A549 treated with GW870086 at 1 μM for 4 hours (cell line): ENCODE measurements around the gene ADAMTS4. TPM values are rescaled to one million over a fixed set of nuclear protein-coding genes. Genes with fewer than 3 reads are reported as not detected.

Source experiments
- total RNA-seq: library from RNA; stranded (reverse); fragments of 200-300 nt; extraction: Qiagen RNA extraction; gene quantifications from 5 replicates; pipeline ENCODE4 v1.2.3, GENCODE V29; 2022; ENCODE audit warnings: low read depth

ADAMTS4 gene, protein sequence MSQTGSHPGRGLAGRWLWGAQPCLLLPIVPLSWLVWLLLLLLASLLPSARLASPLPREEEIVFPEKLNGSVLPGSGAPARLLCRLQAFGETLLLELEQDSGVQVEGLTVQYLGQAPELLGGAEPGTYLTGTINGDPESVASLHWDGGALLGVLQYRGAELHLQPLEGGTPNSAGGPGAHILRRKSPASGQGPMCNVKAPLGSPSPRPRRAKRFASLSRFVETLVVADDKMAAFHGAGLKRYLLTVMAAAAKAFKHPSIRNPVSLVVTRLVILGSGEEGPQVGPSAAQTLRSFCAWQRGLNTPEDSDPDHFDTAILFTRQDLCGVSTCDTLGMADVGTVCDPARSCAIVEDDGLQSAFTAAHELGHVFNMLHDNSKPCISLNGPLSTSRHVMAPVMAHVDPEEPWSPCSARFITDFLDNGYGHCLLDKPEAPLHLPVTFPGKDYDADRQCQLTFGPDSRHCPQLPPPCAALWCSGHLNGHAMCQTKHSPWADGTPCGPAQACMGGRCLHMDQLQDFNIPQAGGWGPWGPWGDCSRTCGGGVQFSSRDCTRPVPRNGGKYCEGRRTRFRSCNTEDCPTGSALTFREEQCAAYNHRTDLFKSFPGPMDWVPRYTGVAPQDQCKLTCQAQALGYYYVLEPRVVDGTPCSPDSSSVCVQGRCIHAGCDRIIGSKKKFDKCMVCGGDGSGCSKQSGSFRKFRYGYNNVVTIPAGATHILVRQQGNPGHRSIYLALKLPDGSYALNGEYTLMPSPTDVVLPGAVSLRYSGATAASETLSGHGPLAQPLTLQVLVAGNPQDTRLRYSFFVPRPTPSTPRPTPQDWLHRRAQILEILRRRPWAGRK
- total RNA-seq: 0.03 TPM in 1 of 5 replicates, not detected in the others

DNA sequence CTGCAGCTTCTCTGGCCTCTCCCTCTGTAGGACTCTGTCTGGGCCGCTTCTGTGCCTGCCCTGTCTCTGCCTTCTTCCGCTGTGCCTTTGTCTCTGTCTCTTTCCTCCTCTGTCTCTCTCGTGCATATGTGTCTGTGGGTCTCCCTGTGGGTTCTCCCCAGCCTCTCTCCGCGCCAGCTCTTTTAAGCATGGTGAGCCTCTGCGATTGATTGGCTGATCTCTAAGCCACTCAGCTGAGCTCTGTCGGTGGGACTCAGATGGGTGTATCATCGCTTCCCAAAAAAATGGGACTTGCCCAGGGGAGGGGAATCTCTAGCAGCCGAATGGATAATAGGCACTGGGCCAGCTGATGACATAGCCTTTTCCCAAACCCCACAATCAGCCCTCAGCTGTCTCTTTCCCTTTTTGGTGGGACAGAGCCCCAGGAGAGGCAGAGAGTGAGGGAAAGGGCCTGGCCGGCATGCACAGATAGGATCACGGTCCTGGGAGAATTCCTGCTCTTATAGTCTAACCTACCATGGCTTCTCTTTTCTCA, at the start of gene ADAMTS4:
Gene ADAMTS4 (minus strand): TSS at position 158 of the 535 bp plus-strand sequence. CDS start 427 bp downstream, outside the sequence.

GRCh38 chr1:161238039-161238473, 39.2 kb upstream of the ADAMTS4 start, which contains the start of gene NR1I3:
Gene NR1I3 (minus strand): TSS chr1:161238203. CDS start chr1:161236565, 1,638 bp downstream.

GRCh38 chr1:161225534-161226319, 26.9 kb upstream of the ADAMTS4 start, which contains the start of gene TOMM40L:
Gene TOMM40L (plus strand): TSS chr1:161226060. CDS start chr1:161226490, 430 bp downstream.

DNA sequence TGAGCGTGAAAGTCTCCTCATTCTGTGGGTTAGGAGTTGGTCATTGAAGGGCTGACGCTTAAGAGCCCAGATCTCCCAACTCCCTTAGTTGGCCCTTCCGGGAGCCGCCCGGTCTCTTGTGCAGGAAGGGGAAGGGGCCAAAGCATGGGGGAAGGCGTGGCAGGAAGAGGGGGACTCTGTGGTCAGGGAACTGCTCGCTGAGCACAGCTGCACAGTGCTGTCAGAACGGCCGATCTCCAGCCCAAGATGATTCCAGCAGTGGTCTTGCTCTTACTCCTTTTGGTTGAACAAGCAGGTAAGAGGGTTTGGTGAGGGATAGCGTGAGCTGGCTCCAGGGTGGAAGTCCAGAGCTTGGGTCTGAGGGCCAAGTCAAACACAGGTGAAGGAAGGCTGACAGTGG, 16.2 kb upstream of the ADAMTS4 start, which contains the start of gene FCER1G:
Gene FCER1G (plus strand): TSS at position 220 of the 400 bp plus-strand sequence. CDS start 27 bp downstream, at position 247.

DNA sequence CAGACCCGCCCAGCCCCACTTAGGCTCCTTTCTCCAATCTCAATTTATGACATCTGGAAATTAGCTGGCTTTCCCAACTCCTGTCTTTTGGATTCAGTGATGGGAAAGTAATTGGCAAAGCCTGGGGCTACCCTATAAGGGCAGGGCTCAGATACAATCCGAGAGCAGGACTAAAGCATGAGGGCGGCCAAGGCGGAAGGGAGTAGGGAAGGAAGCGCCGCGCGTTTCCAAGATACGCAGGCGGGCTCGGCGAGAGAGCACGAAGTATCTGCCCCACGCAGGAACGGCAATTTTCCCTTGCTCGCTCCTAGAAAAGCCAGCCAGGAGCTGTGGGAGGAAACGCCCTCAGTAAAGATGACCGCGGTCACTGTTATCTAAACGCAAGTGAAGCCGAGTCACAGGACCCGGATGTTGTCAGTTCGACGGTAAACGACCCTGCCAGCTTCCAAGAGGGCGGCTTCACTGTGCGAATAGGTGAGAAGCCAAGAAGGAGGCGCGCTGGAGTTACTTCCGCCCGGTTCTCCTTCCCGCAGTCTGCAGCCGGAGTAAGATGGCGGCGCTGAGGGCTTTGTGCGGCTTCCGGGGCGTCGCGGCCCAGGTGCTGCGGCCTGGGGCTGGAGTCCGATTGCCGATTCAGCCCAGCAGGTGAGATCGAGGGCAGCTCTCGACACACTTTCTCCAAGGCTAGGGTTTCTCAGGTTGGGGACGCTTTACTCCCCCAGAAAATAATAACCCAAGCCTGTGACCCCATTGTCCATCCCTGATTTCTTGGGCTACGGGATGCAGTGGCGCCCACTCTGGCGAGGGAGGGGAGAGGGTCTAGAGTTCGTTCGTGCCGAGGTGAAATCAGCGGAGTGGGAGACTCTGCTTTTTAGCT, 3.2 kb upstream of the ADAMTS4 start, which contains the start of gene NDUFS2:
Gene NDUFS2 (plus strand): TSS at position 532 of the 877 bp plus-strand sequence. CDS start 19 bp downstream, at position 551.

GRCh38 chr1:161177112-161177935, 21.5 kb downstream of the ADAMTS4 start, which contains the start of gene B4GALT3:
Gene B4GALT3 (minus strand): TSS chr1:161177507. CDS start chr1:161176060, 1,447 bp downstream.

DNA sequence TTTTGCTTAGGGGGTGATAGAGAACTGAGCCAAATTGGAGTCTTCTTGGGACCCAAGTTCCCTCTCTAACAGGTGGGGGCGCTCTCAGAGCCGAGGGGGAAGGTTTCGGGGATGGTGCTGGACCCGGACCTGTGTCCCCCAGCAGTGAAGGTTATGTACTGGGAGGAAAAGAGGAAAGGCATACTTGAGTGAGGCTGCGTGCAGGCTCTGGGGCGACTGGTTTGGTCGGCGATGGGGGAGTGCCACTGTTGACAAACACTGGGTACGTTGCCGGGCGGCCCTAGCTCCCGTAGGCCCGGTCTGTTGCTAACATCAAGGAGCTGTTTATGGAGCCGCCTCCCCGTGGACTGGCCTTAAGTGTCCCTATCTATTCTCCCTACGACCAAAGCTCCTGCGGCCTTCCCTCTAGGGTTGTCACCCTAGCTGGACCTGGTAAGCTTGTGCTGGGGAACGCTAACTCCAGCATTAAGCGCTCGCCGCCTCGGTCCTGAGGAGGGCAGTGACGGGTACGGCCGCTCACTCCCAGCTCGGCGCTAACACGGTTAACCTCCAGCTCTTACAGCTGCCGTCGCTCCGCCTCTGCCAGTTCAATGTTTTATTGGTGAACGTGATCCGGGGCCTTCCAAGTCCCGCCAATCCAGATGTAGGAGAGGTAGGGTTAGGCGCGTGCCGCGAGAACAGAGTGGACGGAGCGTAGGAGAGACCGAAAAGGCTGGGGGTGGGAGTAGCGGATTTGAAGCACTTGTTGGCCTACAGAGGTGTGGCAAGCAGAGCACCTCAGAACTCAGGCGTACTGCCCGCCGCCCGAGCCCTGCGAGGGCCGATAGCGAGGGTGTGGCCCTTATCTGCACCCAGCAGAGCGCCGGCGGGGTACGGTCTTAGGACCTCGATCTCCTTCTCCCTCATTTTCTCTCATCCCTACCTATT, 32.8 kb downstream of the ADAMTS4 start, which contains the start of gene PPOX:
Gene PPOX (plus strand): TSS at position 685 of the 927 bp plus-strand sequence. CDS start 422 bp downstream, outside the sequence.

DNA sequence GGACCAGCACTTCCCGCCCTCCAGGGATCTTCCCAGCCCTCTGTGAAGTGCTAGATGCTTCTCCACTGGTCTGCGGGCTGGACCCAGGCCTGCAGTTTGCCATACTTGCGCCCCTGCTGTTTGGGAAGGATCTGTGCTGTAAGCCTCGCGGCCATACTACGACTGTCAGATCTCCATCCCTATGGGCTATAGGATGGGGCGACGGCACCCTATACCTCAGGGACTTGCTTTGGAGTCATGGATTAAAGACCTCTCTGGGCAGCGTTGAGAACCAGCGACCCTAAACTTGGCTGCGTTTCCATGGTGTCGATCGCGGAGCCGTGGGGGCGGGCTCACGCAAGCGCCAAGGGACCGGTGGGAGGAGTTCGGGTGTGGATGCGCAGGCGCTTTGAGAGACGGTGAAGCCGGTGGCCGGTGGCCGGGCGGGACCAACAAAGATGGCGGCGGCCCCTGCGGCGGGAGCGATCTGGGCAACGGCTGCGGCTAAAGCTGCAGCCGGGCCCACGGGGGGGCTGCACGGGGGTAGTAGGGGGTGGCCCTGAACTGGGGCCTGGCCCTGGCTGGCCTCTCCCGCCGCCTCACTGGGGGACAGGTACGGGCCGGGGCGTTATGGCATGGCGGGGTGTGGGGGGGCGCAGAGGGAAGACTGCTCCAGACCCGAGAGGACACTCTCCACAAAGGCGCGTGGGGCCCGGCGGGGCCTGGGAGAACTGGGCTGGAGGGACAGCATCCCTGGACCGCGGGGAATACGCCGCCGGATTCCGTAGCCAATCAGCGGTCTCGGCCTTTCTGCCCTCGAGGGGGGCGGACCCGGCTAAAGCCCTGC, 39.6 kb downstream of the ADAMTS4 start, which contains the start of gene USP21:
Gene USP21 (plus strand): TSS at position 414 of the 826 bp plus-strand sequence. CDS start 1,141 bp downstream, outside the sequence.

DNA sequence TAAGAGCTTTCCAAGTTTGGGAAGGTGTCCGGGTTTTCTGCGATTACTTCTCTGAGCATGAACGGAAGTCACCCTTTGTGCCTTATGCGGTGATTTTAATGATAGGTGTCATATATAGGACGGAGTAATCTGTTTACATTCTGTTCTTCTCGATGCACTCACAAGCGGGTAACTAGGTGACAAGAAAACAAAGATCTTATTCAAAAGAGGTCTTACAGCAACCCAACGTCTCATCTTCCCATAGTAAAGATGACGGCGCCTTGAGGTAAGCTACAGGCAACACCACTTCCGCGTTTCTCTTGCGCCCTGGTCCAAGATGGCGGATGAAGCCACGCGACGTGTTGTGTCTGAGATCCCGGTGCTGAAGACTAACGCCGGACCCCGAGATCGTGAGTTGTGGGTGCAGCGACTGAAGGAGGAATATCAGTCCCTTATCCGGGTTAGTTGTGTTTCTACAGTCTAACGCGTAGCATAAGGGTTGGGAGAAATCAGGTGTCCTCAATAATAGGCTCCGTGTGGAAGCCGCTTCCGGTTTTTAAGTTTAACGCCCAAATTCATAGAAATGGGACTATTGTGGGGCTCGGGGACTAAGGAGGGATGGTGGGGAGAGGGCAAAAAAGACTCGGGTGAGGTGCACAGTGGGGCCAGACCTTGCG, 45.0 kb downstream of the ADAMTS4 start, which contains the start of gene UFC1:
Gene UFC1 (plus strand): TSS at position 297 of the 656 bp plus-strand sequence. CDS start 20 bp downstream, at position 317.

Other genes starting within 250 kb of the ADAMTS4 start
- 0.30 to 0.93 TPM (median 0.57 TPM) in 5 replicates for gene ITLN2, start 244.2 kb downstream of the ADAMTS4 start, total RNA-seq
- gene F11R, start 177.9 kb downstream of the ADAMTS4 start, total RNA-seq: 46.4 to 85.2 TPM (median 65.9 TPM) in 5 replicates
- gene TSTD1, start 160.1 kb downstream of the ADAMTS4 start, total RNA-seq: 0.22 to 0.33 TPM (median 0.30 TPM) in 4 of 5 replicates, not detected in the other
- gene USF1, start 153.1 kb downstream of the ADAMTS4 start, total RNA-seq: 49.1 to 56.7 TPM (median 53.8 TPM) in 5 replicates
- 0.07 to 0.14 TPM (median 0.10 TPM) in 4 of 5 replicates, not detected in the other for gene ARHGAP30, start 129.2 kb downstream of the ADAMTS4 start, total RNA-seq
- 2.0 to 3.1 TPM (median 2.1 TPM) in 5 replicates for gene NECTIN4, start 109.5 kb downstream of the ADAMTS4 start, total RNA-seq
- 1.4 to 2.0 TPM (median 1.6 TPM) in 5 replicates for gene KLHDC9, start 100.7 kb downstream of the ADAMTS4 start, total RNA-seq
- 103 to 127 TPM (median 108 TPM) in 5 replicates for gene PFDN2, start 81.0 kb downstream of the ADAMTS4 start, total RNA-seq
- gene NIT1, start 80.9 kb downstream of the ADAMTS4 start, total RNA-seq: 28.4 to 32.9 TPM (median 30.2 TPM) in 5 replicates
- gene DEDD, start 66.4 kb downstream of the ADAMTS4 start, total RNA-seq: 26.5 to 32.2 TPM (median 30.1 TPM) in 5 replicates
- gene UFC1, start 45.1 kb downstream of the ADAMTS4 start, total RNA-seq: 83.0 to 144 TPM (median 90.5 TPM) in 5 replicates
- gene USP21, start 39.6 kb downstream of the ADAMTS4 start, total RNA-seq: 16.0 to 23.4 TPM (median 21.1 TPM) in 5 replicates
- 13.8 to 17.2 TPM (median 14.6 TPM) in 5 replicates for gene PPOX, start 32.6 kb downstream of the ADAMTS4 start, total RNA-seq
- 22.6 to 27.7 TPM (median 26.3 TPM) in 5 replicates for gene B4GALT3, start 21.5 kb downstream of the ADAMTS4 start, total RNA-seq
- 75.9 to 106 TPM (median 84.1 TPM) in 5 replicates for gene NDUFS2, start 3.3 kb upstream of the ADAMTS4 start, total RNA-seq
- gene FCER1G, start 16.2 kb upstream of the ADAMTS4 start, total RNA-seq: 0.46 to 0.74 TPM in 2 of 5 replicates, not detected in the others
- 3.2 TPM in 1 of 5 replicates, not detected in the others for gene APOA2, start 24.6 kb upstream of the ADAMTS4 start, total RNA-seq
- 9.3 to 12.6 TPM (median 11.7 TPM) in 5 replicates for gene TOMM40L, start 27.0 kb upstream of the ADAMTS4 start, total RNA-seq
- 0.26 TPM in 1 of 5 replicates, not detected in the others for gene NR1I3, start 39.1 kb upstream of the ADAMTS4 start, total RNA-seq
- 0.10 to 0.11 TPM in 2 of 5 replicates, not detected in the others for gene PCP4L1, start 59.7 kb upstream of the ADAMTS4 start, total RNA-seq
- gene MPZ, start 110.9 kb upstream of the ADAMTS4 start, total RNA-seq: 0.18 to 0.31 TPM (median 0.27 TPM) in 5 replicates
- 237 to 255 TPM (median 248 TPM) in 5 replicates for gene SDHC, start 115.3 kb upstream of the ADAMTS4 start, total RNA-seq
- 0.21 to 0.61 TPM in 2 of 5 replicates, not detected in the others for gene CFAP126, start 168.8 kb upstream of the ADAMTS4 start, total RNA-seq